Lung (tissue), 12 donors: Measurements from ENCODE around the gene CFAP100. TPM values are rescaled to one million over a fixed set of nuclear protein-coding genes. Genes with fewer than 3 reads are reported as not detected.
A peak's percentile ranks its signal among the peaks of the same experiment; 100 is the strongest.

Source experiments
- ATAC-seq: fragments of 200-7000 bp; cut with Tn5 transposase; one replicate; pipeline ENCODE4 v1.9.1; 2020; ENCODE audit warnings: moderate number of reproducible peaks; ENCODE audit not compliant: insufficient read depth, low FRiP score
- DNase-seq, 3 donors: peaks; one replicate each; pipeline ENCODE4 v3.0.0-alpha.2; 2013 to 2017
- H3K27ac ChIP-seq, 2 donors: one replicate each; pipeline ENCODE4 v1.5.1; 2013; ENCODE audit warnings: mild to moderate bottlenecking in 2 of 2, moderate library complexity in 2 of 2, control low read depth in 1 of 2, inconsistent platforms in 1 of 2, low read depth in 1 of 2, low read length in 1 of 2
- H3K27me3 ChIP-seq, 3 donors: one replicate each; pipeline ENCODE4 v1.5.1; 2013; ENCODE audit warnings: low read length in 2 of 3; ENCODE audit not compliant: control insufficient read depth in 3 of 3, insufficient read depth in 3 of 3
- H3K36me3 ChIP-seq, 4 donors: one replicate each; pipeline ENCODE4 v1.5.1; 2013; ENCODE audit warnings: low read length in 4 of 4, mild to moderate bottlenecking in 1 of 4, moderate library complexity in 1 of 4; ENCODE audit not compliant: control insufficient read depth in 4 of 4, insufficient read depth in 4 of 4
- H3K4me1 ChIP-seq, 5 donors: one replicate each; pipeline ENCODE4 v1.5.1; 2013; ENCODE audit warnings: low read length in 5 of 5, mild to moderate bottlenecking in 2 of 5, moderate library complexity in 1 of 5; ENCODE audit not compliant: control insufficient read depth in 5 of 5, insufficient read depth in 5 of 5
- H3K4me3 ChIP-seq: one replicate; pipeline ENCODE4 v1.5.1; 2013; ENCODE audit warnings: mild to moderate bottlenecking, control low read depth, moderate library complexity
- H3K9ac ChIP-seq, 2 donors: one replicate each; pipeline ENCODE4 v1.5.1; 2013; ENCODE audit warnings: low read length in 2 of 2, control low read depth in 1 of 2; ENCODE audit not compliant: insufficient read depth in 1 of 2
- H3K9me3 ChIP-seq, 4 donors: one replicate each; pipeline ENCODE4 v1.5.1; 2013; ENCODE audit warnings: low read length in 3 of 4, mild to moderate bottlenecking in 1 of 4, moderate library complexity in 1 of 4; ENCODE audit not compliant: control insufficient read depth in 4 of 4, insufficient read depth in 3 of 4
- CTCF ChIP-seq: IDR thresholded peaks from 2 replicates; pipeline ENCODE4 v1.5.1; 2012; ENCODE audit warnings: mild to moderate bottlenecking; ENCODE audit errors: control extremely low read depth, extremely low read depth
- WGBS, 2 donors: extraction: QIAGEN DNeasy Blood & Tissue Kit; methylation state at CpG; one replicate each; pipeline ENCODE4 v1.1.7; 2013; 5-methylcytosine and 5-hydroxymethylcytosine counted together
- polyA plus RNA-seq, 2 donors: library from polyadenylated mRNA; stranded (reverse); fragments of 200-250 nt; gene quantifications; one replicate each; pipeline ENCODE4 v1.2.1, GENCODE V29; 2013
- total RNA-seq, 2 donors: library from RNA; depleted of rRNA in 1 of 2; stranded (reverse); fragments of >200 nt in 1 of 2; gene quantifications; one replicate each; pipeline ENCODE4 v1.2.1, GENCODE V29; 2014 to 2021
- donor health status: control.
- donor health status: control.
- donor health status: Bipolar disorder and iron deficiency.
- donor health status: healthy.
- donor health status: DM: yes; HTN: yes; CAD: no.

The CFAP100 gene
- total and polyA plus RNA-seq, 4 donors, result 7.7 to 31.9 (median 11.5) TPM

- Histone ChIP-seq H3K27ac (peak overlapping the region in 1 of 2 donors; percentile 15), H3K27me3 (no peaks in the 10 kb centered on the region), H3K36me3 (no peaks in the 10 kb centered on the region), H3K9me3 (no peaks in the 10 kb centered on the region), H3K9ac (no peak overlapping the region), H3K4me1 (peaks cover 0 to 37% (median 11%) of the 10 kb centered on the region in 5 donors), H3K4me3 (no peak overlapping the region)
- no peak for TF ChIP-seq CTCF
- no peak for ATAC-seq
- DNase-seq, result peak in 1 of 3 donors; percentile 10
- WGBS, 2 donors, result 85 to 92% methylated on average over 13 of the region's 13 CpGs
Measured at GRCh38 chr3:126375835-126376331, 18.8 kb upstream of the CFAP100 start.

- Histone ChIP-seq H3K4me1 (peaks cover 0 to 37% (median 11%) of the 10 kb centered on the region in 5 donors), H3K9ac (no peak overlapping the region), H3K4me3 (no peak overlapping the region), H3K27ac (no peak overlapping the region), H3K27me3 (no peaks in the 10 kb centered on the region), H3K9me3 (no peaks in the 10 kb centered on the region), H3K36me3 (no peaks in the 10 kb centered on the region)
- no peak for TF ChIP-seq CTCF
- WGBS, 2 donors, result 37 to 45% methylated on average over 3 of the region's 3 CpGs
- peak in 2 of 3 donors; percentile 47 to 64 for DNase-seq
- no peak for ATAC-seq
Measured at GRCh38 chr3:126376444-126376843, 18.3 kb upstream of the CFAP100 start.

- Histone ChIP-seq H3K4me1 (peaks cover 0 to 37% (median 11%) of the 10 kb centered on the region in 5 donors), H3K36me3 (no peaks in the 10 kb centered on the region), H3K27me3 (no peaks in the 10 kb centered on the region), H3K9me3 (no peaks in the 10 kb centered on the region), H3K27ac (no peak overlapping the region), H3K9ac (no peak overlapping the region), H3K4me3 (no peak overlapping the region)
- 97 to 98% methylated on average over 3 of the region's 3 CpGs for WGBS, 2 donors
- DNase-seq (no peak), ATAC-seq (no peak)
- no peak for TF ChIP-seq CTCF
Measured at GRCh38 chr3:126377211-126377610, 17.5 kb upstream of the CFAP100 start.

GRCh38 chr3:126378341-126378751, 16.4 kb upstream of the CFAP100 start:
- no peaks in the 10 kb centered on the region for H3K27me3 ChIP-seq
- H3K4me1 ChIP-seq, result peaks cover 0 to 30% (median 11%) of the 10 kb centered on the region in 5 donors
- H3K27ac ChIP-seq, result no peak overlapping the region
- no peak for TF ChIP-seq CTCF
- H3K9me3 ChIP-seq, result no peaks in the 10 kb centered on the region
- DNase-seq, result no peak
- no peaks in the 10 kb centered on the region for H3K36me3 ChIP-seq
- no peak overlapping the region for H3K9ac ChIP-seq
- ATAC-seq, result no peak
- no peak overlapping the region for H3K4me3 ChIP-seq
- WGBS, 2 donors, result 64 to 80% methylated on average over 6 of the region's 6 CpGs
